GM12874 (cell line): Measurements from ENCODE around the gene FCHO1.

Experiments
- TF ChIP-seq, protein P1 (sequence below): IDR thresholded peaks from 2 replicates; pipeline ENCODE4 v1.5.1; 2011; ENCODE audit warnings: low read depth, mild to moderate bottlenecking, control low read depth, low read length, moderate library complexity; ENCODE audit not compliant: insufficient read depth

FCHO1 gene

GRCh38 chr19:17751912-17752273 is 616 bp downstream of the FCHO1 start:
- TF ChIP-seq, protein P1, sequence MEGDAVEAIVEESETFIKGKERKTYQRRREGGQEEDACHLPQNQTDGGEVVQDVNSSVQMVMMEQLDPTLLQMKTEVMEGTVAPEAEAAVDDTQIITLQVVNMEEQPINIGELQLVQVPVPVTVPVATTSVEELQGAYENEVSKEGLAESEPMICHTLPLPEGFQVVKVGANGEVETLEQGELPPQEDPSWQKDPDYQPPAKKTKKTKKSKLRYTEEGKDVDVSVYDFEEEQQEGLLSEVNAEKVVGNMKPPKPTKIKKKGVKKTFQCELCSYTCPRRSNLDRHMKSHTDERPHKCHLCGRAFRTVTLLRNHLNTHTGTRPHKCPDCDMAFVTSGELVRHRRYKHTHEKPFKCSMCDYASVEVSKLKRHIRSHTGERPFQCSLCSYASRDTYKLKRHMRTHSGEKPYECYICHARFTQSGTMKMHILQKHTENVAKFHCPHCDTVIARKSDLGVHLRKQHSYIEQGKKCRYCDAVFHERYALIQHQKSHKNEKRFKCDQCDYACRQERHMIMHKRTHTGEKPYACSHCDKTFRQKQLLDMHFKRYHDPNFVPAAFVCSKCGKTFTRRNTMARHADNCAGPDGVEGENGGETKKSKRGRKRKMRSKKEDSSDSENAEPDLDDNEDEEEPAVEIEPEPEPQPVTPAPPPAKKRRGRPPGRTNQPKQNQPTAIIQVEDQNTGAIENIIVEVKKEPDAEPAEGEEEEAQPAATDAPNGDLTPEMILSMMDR = no peak

- TF ChIP-seq, protein P1 = no peak
Measured at GRCh38 chr19:17752865-17753639, 1.8 kb downstream of the FCHO1 start.

- TF ChIP-seq, protein P1 = no peak
Measured at GRCh38 chr19:17753976-17754375, 2.7 kb downstream of the FCHO1 start.

GRCh38 chr19:17754634-17755442 is 3.6 kb downstream of the FCHO1 start:
- TF ChIP-seq, protein P1 = peak; percentile 61

- TF ChIP-seq, protein P1 = no peak
Measured at GRCh38 chr19:17755443-17755890, 4.2 kb downstream of the FCHO1 start.

DNA sequence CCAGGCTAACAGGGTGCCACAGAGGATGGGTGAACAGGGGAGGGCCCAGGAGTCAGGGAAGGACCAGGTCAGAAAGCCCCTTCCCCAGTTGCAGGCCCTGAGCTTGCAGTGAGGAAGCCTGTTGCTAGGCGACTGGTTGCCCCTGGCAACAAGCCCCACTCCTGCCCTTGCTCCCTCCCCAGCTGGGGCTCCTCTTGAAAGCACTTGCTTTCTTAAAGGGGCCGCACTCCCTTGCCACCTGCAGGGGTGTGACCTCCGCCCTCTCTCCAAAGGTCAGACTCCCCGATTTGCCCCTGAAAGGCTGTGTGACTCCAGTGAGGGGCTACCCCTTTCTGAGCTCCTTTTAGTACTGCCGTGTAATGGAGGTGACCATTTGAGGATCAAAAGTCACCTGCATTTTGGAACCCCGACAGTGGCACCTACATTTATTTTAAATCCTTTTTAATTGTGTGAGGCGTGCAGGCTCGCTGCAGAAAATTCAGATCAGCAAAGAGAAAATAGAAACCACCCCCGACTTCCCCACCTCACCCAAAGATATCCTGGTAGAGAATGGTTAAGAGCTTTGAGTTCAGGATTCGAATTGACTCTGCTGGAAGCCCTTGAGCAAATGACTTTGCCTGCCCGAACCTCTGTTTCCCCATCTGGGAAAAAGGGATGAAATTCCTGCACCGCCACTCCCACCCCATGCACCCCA is 4.8 kb downstream of the FCHO1 start:
- TF ChIP-seq, protein P1 = no peak

GRCh38 chr19:17757125-17757524 is 5.8 kb downstream of the FCHO1 start:
- TF ChIP-seq, protein P1 = no peak
